HG02759 (cell line): ENCODE data around the gene WBP4.
"Not testable (repeated sequence)": the region's sequence is repeated elsewhere in the genome, so short reads cannot be mapped to it uniquely, and the experiment has no call there.

Experiments used
- ATAC-seq: cut with Tn5 transposase; IDR thresholded peaks from one replicate; pipeline ENCODE4 v1.9.1; 2021; ENCODE audit warnings: mild to moderate bottlenecking, moderate library complexity; ENCODE audit not compliant: unreplicated experiment

WBP4 gene, protein sequence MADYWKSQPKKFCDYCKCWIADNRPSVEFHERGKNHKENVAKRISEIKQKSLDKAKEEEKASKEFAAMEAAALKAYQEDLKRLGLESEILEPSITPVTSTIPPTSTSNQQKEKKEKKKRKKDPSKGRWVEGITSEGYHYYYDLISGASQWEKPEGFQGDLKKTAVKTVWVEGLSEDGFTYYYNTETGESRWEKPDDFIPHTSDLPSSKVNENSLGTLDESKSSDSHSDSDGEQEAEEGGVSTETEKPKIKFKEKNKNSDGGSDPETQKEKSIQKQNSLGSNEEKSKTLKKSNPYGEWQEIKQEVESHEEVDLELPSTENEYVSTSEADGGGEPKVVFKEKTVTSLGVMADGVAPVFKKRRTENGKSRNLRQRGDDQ

DNA sequence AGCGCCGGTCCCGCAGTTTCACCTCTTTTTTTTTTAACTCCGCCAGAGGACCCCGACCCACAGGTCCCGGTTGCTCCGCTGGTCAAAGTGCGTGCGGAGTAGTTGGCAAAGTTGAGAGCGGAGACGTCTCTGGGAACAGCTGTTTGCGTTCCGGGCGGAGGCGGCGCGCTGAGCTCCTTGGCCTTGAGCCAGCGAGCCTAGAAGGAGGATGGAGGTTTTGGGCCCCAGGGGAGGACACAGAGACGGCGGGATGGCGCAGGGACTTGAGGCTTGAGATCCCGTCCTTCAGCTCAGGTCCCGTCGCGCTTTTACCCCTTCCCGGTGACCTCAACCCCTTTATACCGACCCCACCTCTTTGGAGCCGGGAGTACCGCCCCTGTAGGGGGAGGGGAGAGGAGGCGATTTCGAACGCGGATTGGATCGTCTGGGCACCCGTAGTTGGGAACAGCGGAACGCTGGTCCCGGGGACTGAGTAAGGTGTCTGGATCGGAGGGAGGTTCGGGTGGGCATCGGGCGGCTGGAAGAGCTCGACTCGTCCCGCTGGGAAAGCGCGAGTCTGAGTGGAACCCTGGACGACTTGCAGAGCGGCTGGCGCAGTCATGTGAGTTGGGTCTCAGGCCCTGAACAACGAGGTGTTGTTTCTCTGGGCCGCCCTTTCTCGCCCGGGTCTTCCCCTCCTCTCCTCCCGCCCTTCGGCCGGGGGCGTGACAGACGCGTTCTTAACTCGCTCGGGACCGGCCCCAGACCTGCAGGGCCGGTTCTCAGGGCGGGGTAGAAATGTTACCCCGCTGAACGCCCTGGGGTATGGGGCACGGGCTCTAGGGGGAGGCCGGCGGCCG lies at the start of gene WBP4:
WBP4 (plus strand) TSS at position 435 of the 839 bp plus-strand sequence; CDS start at position 600, 165 bp downstream.
- ATAC-seq: peak; percentile 72

DNA sequence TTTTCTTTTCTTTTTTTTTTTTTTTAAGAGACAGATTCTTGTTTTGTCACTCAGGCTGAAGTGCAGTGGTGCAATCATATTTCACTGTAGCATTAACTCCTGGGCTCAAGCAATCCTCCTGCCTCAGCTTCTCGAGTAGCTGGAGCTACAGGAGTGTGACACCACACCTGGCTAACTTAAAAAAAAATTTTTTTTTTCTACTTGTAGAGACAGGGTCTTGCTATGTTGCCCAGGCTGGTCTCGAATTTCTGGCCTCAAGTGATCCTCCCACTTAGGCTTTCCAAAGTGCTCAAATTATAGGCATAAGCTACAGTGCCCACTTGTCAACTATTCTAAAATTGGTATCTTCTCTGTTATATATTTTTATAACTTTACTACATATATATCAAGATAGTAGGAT lies 48.8 kb upstream of the WBP4 start:
- ATAC-seq: no peak

DNA sequence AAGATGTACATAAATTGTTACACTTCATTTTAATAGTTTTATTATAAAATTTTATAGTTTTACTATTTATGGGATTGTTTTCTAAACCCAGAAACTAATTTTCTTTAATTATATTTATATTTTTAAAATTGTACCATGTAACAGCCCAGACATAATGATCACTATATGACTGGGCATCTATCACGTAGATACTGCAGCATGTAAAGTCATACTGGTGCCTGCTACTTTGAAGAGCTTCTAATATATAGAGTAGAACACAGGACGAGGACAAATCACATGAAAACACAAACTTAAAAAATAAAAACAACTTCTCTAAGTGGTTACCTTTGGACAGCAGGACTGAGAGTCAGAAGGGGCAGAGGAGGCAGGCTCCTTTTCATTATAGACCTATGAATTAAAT lies 47.5 kb upstream of the WBP4 start:
- ATAC-seq: no peak

DNA sequence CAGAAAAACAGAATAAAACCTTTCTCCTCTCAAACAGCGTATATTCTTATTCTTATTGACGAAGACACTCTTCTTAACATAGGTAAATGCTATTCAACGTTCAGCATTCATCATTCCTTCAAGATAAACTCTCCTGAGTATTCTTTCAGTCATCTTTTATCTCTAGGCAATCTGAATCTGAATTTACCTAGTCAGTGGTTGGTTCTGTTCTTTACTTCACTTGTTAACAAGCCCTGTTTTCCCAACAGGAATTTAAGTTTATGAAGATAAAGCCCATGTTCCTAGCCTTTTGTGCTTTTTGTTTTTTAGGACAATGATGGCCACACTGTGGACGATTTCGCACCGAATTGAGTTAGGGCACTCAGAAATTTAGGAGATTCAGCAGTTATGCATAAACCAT lies 45.4 kb upstream of the WBP4 start:
- ATAC-seq: no peak

DNA sequence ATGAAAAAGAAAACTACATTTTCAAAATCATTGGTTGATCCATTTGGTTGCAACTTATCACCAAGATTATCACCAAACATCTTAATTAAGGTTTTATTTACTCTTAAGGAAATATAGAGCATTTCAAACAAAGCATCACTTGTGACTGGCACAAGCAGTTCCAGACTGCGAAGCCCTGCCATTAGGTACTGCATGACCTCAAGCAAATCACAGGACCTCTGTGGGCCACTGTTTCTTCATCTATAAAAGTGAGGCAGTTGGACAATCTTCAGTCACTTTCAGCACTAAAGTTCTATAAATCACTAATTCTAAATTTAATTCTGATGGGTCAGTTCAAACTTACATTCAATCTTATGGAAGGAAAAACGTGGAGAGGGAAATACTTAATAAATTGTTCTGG lies 44.1 kb upstream of the WBP4 start:
- no peak for ATAC-seq

DNA sequence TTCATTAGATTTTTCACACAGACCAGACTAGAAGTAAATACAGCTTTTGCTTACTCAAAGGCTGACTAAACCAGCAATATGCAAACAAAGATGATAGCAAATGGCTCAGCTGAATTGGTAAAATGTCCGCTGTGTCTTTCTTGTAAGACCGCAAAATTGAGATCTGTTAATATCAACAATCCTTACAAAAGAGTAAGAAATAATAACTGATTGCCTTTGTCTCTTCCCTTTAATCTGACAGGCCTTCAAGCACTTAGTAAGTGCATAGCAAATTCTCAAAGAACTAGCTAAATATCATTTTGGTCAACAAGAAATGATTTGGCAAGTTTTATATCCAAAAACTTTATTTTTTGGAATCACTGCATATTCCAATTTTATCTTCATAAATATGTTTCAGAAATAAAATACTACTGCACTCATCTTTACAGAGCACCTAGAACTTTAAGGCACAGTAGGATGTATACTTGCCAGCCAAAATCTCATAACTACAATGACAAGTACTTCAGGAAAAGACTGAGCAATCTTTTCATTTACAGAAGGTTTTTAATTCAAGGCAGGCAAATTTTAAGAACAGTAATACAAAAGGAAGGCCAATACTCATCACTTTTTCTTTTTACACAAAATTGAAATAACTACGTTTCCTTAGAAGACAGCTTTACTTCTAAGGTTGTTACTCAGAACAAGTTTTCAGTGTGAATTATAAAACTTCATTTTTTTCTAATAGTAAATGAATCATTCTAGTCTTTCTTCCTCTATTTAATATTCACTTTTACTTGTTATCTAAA lies 43.3 kb upstream of the WBP4 start:
- no peak for ATAC-seq

DNA sequence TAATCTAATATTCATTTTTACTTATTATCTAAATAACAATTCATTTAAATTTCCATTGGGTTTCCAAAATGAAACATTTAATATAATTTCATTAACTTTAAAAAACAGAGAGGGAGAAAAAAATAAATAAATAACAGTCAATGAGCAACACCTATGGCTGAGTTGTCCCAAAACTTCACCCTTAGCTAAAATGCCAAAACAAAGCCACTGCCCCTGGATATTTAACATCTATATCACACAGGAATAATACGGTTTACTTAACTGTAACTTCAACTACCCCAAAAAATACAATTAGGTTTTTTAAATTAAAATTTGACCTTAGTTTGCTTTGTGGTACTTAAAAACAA lies 42.7 kb upstream of the WBP4 start:
- ATAC-seq: no peak

DNA sequence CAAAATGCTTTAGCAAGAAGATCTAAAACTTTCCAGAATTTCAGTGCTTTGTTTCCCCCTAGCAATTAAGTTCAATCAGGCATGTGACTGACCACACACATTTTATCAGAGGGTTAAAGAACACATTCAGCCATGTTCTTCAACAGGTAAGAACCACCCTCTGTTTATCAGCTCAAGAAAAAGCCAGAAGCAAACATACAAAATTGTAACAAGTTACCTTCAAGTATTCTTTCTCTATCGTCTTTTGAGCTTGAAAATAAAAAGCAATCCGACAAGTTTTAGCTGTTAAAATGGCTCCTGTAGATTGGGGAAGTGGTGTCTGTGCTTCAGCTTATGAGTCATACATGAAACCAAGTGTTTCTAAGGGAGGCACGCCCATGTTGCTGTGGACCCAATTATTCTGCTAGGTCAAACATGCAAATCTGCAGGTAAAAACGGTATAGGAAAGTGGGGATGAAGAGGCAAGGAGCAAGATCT lies 42.3 kb upstream of the WBP4 start, which contains the start of gene ELF1:
ELF1 (minus strand) TSS at position 306 of the 477 bp plus-strand sequence. CDS start 37,262 bp downstream, outside the sequence.
- ATAC-seq: peak; percentile 92

DNA sequence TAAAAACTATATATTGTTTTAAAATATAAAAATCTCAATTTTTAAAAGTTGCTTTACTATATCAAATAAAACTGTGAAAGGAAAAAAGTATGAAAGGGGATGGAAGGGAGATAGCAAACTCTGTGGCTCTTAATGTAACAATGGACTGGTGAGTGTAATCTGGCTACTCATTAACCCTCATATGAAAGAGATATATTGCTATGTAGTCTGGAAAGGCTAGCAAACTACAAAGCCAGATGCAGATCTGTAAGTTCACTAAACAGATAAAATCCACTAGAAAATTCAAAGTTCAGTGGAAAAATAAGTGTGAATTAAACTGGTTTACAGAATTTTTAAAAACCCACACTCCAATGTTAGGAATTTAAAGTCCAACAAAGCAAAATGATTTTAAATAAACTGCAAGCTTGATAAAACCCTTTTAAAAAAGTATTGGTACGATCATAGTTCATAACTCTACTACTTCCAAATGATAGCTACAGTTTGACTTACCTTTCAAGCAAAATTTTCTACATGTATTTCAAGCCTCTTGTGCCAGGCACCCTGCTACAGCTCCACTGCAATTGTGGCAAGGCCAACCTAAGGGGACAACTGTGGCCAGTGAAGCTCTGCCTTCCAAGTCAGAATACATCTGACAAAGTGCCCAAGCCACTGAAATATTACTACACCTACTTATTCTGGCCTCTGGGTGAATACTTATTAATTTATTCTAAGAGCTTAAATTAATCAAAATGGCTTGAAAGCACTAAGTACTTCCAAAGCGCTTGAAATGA lies 41.5 kb upstream of the WBP4 start:
- no peak for ATAC-seq

DNA sequence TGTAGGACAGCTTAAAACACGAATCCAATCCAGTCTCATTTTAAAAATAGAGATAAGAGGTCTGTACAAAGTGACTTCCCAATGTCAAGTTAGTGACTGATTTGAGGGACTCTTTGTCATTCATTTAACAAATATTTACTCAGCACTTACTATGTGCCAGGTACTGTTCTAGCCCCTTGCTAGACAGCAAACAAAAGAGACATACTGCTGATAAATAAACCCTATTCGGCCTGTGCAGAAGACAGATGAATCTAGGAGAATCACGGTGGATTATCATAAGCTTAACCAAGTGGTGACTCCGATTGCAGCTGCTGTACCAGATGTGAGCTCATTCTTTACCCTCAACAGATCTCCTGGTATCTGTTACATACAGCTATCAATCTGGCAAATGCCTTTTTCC lies 35.8 kb upstream of the WBP4 start:
- ATAC-seq: no peak

DNA sequence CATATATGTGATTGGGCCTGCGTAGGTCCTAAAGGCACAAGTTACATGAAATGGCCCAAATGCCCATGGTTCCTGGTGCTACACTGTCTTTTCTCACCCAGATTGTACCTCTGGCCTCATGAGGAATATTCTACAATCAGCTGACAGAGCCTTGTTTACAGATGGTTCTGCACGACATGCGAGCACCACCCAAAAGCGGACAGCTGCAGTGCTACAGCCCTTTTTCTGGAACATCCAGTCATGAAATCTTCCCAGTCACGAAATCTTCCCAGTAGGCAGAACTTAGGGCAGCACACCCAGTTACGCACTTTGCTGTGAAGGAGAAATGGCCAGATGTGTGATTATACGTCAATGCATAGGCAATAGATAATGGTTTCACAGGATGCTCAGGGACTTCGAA lies 34.5 kb upstream of the WBP4 start:
- no peak for ATAC-seq

DNA sequence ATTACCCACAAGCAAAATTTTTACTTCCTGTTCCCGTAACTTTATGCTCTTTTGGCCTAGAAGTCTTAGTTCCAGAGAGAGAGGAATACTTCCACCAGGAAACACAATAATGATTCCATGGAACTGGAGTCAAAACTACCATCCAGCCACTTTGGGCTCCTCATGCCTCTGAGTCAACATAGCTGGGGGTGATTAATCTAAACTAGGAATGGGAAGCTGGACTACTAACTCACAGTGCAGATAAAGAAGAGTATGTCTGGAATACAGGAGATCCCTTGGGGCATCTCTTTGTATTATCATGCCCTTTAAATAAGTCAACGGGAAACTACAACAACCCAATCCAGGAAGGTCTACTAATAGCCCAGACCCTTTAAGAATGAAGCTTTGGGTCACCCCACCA lies 33.3 kb upstream of the WBP4 start:
- ATAC-seq: no peak

DNA sequence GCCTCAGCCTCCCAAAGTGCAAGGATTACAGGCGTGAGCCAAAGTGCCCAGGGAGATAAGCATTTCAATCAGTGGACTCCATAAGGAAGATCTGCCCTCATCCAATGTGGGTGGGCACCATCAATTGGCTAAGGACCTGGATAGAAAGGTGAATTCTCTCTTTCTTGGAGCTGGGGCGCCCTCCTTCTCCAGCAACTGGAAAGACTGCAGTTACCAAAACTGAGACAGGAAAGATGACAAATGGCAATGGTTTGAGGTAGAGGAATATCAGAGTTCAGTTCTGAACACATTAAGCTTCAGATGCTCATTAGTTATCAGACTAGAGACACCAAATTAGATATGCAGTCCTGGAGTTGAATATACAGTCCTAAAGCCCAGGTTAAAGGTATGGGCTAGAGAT lies 31.7 kb upstream of the WBP4 start:
- ATAC-seq: no peak

DNA sequence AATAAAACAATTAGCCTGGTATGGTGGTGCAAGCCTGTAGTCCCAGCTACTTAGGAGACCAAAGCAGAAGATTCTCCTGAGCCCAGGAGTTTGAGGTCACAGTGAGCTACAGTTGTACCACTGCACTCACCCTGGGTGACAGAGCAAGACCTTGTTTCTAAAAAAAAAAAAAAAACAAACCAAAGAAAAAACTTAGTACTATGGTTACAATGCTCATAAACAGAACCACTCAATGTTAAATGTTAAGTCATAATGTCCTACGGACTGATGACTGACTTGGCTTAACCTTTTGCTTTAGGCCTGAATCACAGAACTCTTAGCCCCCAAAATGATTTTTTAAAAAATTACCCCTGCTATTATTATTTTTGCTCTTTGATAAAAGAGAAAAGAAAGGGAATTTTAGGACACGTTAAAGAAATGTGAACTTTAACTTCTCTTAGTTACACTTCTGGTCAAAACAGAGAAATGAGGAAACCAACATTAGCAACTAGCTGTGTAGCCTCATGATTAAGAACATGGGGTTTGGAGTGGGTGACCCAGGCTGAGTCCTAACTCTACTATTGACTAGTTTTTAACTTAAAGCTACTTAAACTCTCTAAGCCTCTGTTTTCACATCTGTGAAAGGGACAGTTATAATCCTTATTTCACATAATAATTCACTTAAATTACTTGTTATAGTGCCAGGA lies 28.5 kb upstream of the WBP4 start:
- no peak for ATAC-seq

DNA sequence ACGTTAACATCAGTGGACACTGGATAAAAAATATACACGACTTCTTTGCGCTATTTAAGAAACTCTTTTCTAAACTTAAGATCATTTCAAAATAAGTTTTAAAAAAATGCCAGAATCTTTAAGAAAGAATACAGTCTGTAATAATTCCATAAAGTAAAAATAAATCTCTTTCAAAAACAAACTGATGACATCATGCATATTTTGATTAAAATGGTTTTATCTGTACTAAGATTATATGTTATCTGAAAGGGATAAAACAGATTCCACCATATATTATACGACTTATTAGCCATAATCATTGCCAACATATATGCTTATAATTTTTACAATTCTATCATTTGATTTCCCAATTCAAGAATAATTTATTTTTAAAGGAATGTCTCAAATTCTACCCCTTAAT lies 26.9 kb upstream of the WBP4 start:
- ATAC-seq: no peak

DNA sequence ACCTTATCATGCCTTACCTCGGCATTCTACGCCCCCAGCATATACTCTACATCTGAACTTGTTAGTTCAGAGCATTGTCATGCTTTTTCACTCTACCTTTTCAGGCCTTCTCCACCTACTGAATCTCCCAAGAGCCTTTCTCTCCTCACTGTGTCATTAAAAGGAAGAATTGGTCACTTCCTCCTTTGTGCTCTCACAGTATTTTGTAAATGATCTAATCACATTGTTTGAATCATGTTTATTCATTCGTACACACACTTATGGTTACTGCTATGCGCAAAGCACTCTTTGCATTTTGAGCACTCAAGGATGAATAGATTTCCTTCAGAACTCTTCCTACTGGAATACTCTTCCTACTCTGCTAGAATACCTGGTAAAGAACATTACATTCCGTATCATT lies 26.4 kb upstream of the WBP4 start:
- no peak for ATAC-seq

DNA sequence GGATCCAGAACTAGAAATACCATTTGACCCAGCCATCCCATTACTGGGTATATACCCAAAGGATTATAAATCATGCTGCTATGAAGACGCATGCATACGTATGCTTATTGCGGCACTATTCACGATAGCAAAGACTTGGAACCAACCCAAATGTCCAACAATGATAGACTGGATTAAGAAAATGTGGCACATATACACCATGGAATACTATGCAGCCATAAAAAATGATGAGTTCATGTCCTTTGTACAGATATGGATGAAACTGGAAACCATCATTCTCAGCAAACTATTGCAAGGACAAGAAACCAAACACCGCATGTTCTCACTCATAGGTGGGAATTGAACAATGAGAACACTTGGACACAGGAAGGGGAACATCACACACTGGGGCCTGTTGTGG lies 24.8 kb upstream of the WBP4 start:
- not testable (repeated sequence) for ATAC-seq

DNA sequence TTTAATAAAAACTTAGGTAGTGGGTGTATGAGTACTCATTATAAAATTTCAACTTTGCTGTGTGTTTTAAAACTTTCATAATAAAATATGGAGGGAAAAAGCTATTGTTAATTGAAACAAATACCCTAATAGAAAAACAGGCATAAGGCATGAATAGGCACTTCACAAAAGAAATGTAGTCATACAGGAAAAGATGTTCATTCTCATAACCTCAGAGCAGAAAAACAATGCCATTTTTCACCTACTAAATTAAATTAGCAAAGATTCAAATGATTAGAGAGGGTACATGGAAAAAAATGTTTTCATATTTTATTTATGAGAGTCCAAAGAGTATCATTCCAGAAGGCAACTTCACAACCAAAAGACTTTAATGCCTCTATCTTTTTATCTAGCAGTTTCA lies 21.6 kb upstream of the WBP4 start:
- ATAC-seq: no peak

DNA sequence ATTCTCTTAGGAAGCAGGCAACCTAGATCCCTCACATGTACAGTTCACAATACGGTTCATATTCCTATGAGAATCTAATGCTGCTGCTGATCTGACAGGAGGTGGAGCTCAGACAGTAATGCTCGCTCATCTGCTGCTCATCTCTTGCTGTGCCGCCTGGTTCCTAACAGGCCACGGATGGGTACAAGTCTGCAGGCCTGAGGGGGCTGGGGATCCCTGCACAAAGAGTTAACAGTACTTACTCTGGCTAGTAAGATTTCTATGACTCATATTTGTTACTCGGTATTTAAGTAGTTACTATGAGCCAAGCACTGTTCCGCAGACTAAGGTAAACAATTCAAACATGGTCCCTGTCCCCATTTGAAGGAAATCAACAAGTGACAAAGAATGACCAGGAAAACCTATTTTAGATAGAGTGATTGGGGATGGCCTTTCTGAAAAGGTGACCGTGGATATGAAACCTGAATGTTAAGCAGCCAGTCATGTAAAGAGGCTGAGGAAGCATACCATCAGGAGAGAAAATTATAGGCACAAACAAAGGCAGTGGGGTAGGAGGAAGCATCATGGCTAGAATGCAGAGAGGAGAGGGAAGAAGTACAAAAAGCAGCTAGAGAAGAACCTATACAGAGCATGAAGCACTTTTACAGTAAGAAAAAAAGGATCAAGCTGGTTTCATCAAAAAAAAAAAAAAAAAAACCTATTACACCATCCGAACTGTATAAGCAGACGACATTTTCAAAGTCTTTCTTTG lies 20.6 kb upstream of the WBP4 start:
- ATAC-seq: no peak
